ENCODE measurements around the gene C4B. TPM values are rescaled to one million over a fixed set of nuclear protein-coding genes. Genes with fewer than 3 reads are reported as not detected.
"Not testable (repeated sequence)": the region's sequence is repeated elsewhere in the genome, so short reads cannot be mapped to it uniquely, and the experiment has no call there.

The C4B gene
- total RNA-seq: 10 to 100 TPM; 12.4 to 97.5 (median 46.3) TPM

- intact Hi-C loops (cut with DNase I; ENCODE audit: low total_unique reads); H3K27ac ChIP-seq; H3K4me3 ChIP-seq; DNase-seq; H3K4me1 ChIP-seq; H3K36me3 ChIP-seq; H3K27me3 ChIP-seq; H3K9me3 ChIP-seq: not testable (repeated sequence)
These were observed at the start of gene C4B for GRCh38 chr6:32014547-32014946. Gene C4B, plus strand, starts transcription at chr6:32014795. Its CDS starts 51 bp downstream, at chr6:32014846.

- Histone ChIP-seq H3K36me3 (no peaks in the 10 kb centered on the region), H3K27ac (no peak overlapping the region), H3K27me3 (no peaks in the 10 kb centered on the region), H3K9me3 (no peaks in the 10 kb centered on the region), H3K4me3 (no peak overlapping the region), H3K4me1 (no peaks in the 10 kb centered on the region)
- DNase-seq: no peak
- no peak for TF ChIP-seq POLR2A (IDR thresholded peaks at IDR 0.05)
- TF ChIP-seq CTCF (IDR thresholded peaks at IDR 0.05): no peak
- intact Hi-C loops (cut with DNase I; ENCODE audit: low total_unique reads): no loop called here
These were observed 48.9 kb upstream of the C4B start for GRCh38 chr6:31965700-31966099.

GRCh38 chr6:31966506-31966905 is 48.1 kb upstream of the C4B start:
- no peaks in the 10 kb centered on the region for H3K9me3 ChIP-seq
- TF ChIP-seq CTCF (IDR thresholded peaks at IDR 0.05) (no peak), POLR2A (IDR thresholded peaks at IDR 0.05) (no peak)
- intact Hi-C loops (cut with DNase I; ENCODE audit: low total_unique reads): no loop called here
- no peak overlapping the region for H3K27ac ChIP-seq
- peaks cover 0 to 5% of the 10 kb centered on the region in 2 donors for H3K4me1 ChIP-seq
- H3K36me3 ChIP-seq: no peaks in the 10 kb centered on the region
- H3K4me3 ChIP-seq: no peak overlapping the region
- H3K27me3 ChIP-seq: no peaks in the 10 kb centered on the region
- no peak for DNase-seq

- no peaks in the 10 kb centered on the region for H3K36me3 ChIP-seq
- no peak for DNase-seq
- intact Hi-C loops (cut with DNase I; ENCODE audit: low total_unique reads): no loop called here
These were observed 47.3 kb upstream of the C4B start for GRCh38 chr6:31966997-31967925.

GRCh38 chr6:31967926-31968320 is 46.7 kb upstream of the C4B start:
- TF ChIP-seq CTCF (IDR thresholded peaks at IDR 0.05): no peak
- TF ChIP-seq POLR2A (IDR thresholded peaks at IDR 0.05): no peak
- no peak for DNase-seq
- Histone ChIP-seq H3K4me1 (peaks cover 0 to 5% of the 10 kb centered on the region in 2 donors), H3K27ac (no peak overlapping the region), H3K4me3 (no peak overlapping the region), H3K9me3 (no peaks in the 10 kb centered on the region), H3K27me3 (no peaks in the 10 kb centered on the region), H3K36me3 (no peaks in the 10 kb centered on the region)
- intact Hi-C loops (cut with DNase I; ENCODE audit: low total_unique reads): no loop called here

More at GRCh38 chr6:31966997-31967925, 47.3 kb upstream of the C4B start:
- Histone ChIP-seq H3K27me3 (no peaks in the 10 kb centered on the region), H3K9me3 (no peaks in the 10 kb centered on the region), H3K4me3 (no peak overlapping the region), H3K4me1 (peaks cover 0 to 5% of the 10 kb centered on the region in 2 donors), H3K27ac (no peak overlapping the region)
- TF ChIP-seq POLR2A (IDR thresholded peaks at IDR 0.05) (no peak), CTCF (IDR thresholded peaks at IDR 0.05) (no peak)
